OCI-LY3 (cell line): ENCODE measurements around the gene STRC.
"Not testable (repeated sequence)": the region's sequence is repeated elsewhere in the genome, so short reads cannot be mapped to it uniquely, and the experiment has no call there.

Experiments
- H2AFZ ChIP-seq: fragments of 200-600, 300-600 bp; shearing (Covaris generic); 2 replicates; pipeline ENCODE4 v1.6.0; 2014; ENCODE audit warnings: antibody characterized with exemption, low read depth, low read length
- H3K27ac ChIP-seq: fragments of 200-600, 300-600 bp; sonication (generic); 2 replicates; pipeline ENCODE4 v1.5.1; 2014; ENCODE audit warnings: mild to moderate bottlenecking, low read length, moderate library complexity, mixed read lengths
- H3K27me3 ChIP-seq: fragments of 200-600, 300-600 bp; sonication (generic); 2 replicates; pipeline ENCODE4 v1.6.1; 2014; ENCODE audit warnings: low read depth, low read length, mixed read lengths
- H3K36me3 ChIP-seq: fragments of 200-600, 300-600 bp; sonication (generic); replicated peaks from 2 replicates; pipeline ENCODE3; 2014; ENCODE audit warnings: low read depth, low read length, mixed read lengths
- H3K4me1 ChIP-seq: fragments of 300-600, 200-600 bp; sonication (generic); 2 replicates; pipeline ENCODE4 v1.6.1; 2014; ENCODE audit warnings: low read length, mixed read lengths
- H3K4me2 ChIP-seq: fragments of 200-600, 300-600 bp; sonication (generic); 2 replicates; pipeline ENCODE4 v1.6.1; 2014; ENCODE audit warnings: low read length, mixed read lengths
- H3K4me3 ChIP-seq: fragments of 300-600, 200-600 bp; sonication (generic); 2 replicates; pipeline ENCODE4 v1.5.1; 2014; ENCODE audit warnings: antibody characterized with exemption, mild to moderate bottlenecking, low read length, moderate library complexity
- H3K79me2 ChIP-seq: fragments of 300-600, 200-600 bp; shearing (Covaris generic); 2 replicates; pipeline ENCODE4 v1.6.1; 2014; ENCODE audit warnings: mild to moderate bottlenecking, low read length, mixed read lengths
- H3K9ac ChIP-seq: fragments of 300-600, 200-600 bp; shearing (Covaris generic); 2 replicates; pipeline ENCODE4 v1.6.0; 2014; ENCODE audit warnings: mild to moderate bottlenecking, low read length, moderate library complexity
- H3K9me3 ChIP-seq: fragments of 200-600, 300-600 bp; shearing (Covaris generic); 2 replicates; pipeline ENCODE4 v1.6.1; 2014; ENCODE audit warnings: low read length, mixed read lengths; ENCODE audit not compliant: insufficient read depth
- H4K20me1 ChIP-seq: fragments of 200-600, 300-600 bp; sonication (generic); 2 replicates; pipeline ENCODE4 v1.6.1; 2016; ENCODE audit warnings: low read length, mixed read lengths; ENCODE audit not compliant: insufficient read depth
- CTCF ChIP-seq: fragments of 200-600, 300-600 bp; sonication (generic); IDR thresholded peaks from 2 replicates; pipeline ENCODE4 v1.5.1; 2014; ENCODE audit warnings: antibody characterized with exemption, low read length, low read depth
- EZH2phosphoT487 ChIP-seq: fragments of 200-600 bp; shearing (Covaris generic); IDR thresholded peaks from 2 replicates; pipeline ENCODE4 v1.6.1; 2018; ENCODE audit warnings: antibody characterized with exemption, mixed run types, low read depth

The STRC gene

GRCh38 chr15:43618700-43619099 lies at the start of gene STRC:
Gene STRC, minus strand, starts transcription at chr15:43618800. Its CDS starts 78 bp downstream, at chr15:43618722.
- not testable (repeated sequence) for H3K4me1 ChIP-seq, H3K79me2 ChIP-seq, H3K36me3 ChIP-seq, H2AFZ ChIP-seq, H3K4me2 ChIP-seq, H3K27ac ChIP-seq, H3K9me3 ChIP-seq, H3K4me3 ChIP-seq, H4K20me1 ChIP-seq, H3K9ac ChIP-seq, H3K27me3 ChIP-seq

- H3K4me3 ChIP-seq, H3K27ac ChIP-seq, H3K4me1 ChIP-seq, H4K20me1 ChIP-seq, H3K36me3 ChIP-seq, H2AFZ ChIP-seq, H3K9ac ChIP-seq, H3K79me2 ChIP-seq, H3K9me3 ChIP-seq, H3K4me2 ChIP-seq, H3K27me3 ChIP-seq: not testable (repeated sequence)
These were observed 47.6 kb upstream of the STRC start for GRCh38 chr15:43666177-43666576.

- H4K20me1 ChIP-seq, H3K4me1 ChIP-seq, H3K4me2 ChIP-seq, H2AFZ ChIP-seq, H3K9me3 ChIP-seq, H3K36me3 ChIP-seq, H3K27ac ChIP-seq, H3K9ac ChIP-seq, H3K27me3 ChIP-seq, H3K79me2 ChIP-seq, H3K4me3 ChIP-seq: not testable (repeated sequence)
These were observed 44.7 kb upstream of the STRC start for GRCh38 chr15:43663333-43663732.

GRCh38 chr15:43662293-43662692 lies 43.7 kb upstream of the STRC start:
- not testable (repeated sequence) for H3K9ac ChIP-seq, H3K9me3 ChIP-seq, H3K27ac ChIP-seq, H3K79me2 ChIP-seq, H3K4me1 ChIP-seq, H4K20me1 ChIP-seq, H3K4me3 ChIP-seq, H3K27me3 ChIP-seq, H3K4me2 ChIP-seq, H2AFZ ChIP-seq, H3K36me3 ChIP-seq

GRCh38 chr15:43659727-43660126 lies 41.1 kb upstream of the STRC start:
- H2AFZ ChIP-seq, H4K20me1 ChIP-seq, H3K79me2 ChIP-seq, H3K9ac ChIP-seq, H3K4me2 ChIP-seq, H3K27me3 ChIP-seq, H3K4me3 ChIP-seq, H3K27ac ChIP-seq, H3K4me1 ChIP-seq, H3K9me3 ChIP-seq, H3K36me3 ChIP-seq: not testable (repeated sequence)

- H3K4me2 ChIP-seq, H3K27ac ChIP-seq, H3K4me3 ChIP-seq, H4K20me1 ChIP-seq, H3K27me3 ChIP-seq, H3K79me2 ChIP-seq, H3K9me3 ChIP-seq, H2AFZ ChIP-seq, H3K36me3 ChIP-seq, H3K9ac ChIP-seq: not testable (repeated sequence)
- H3K4me1 ChIP-seq: peaks cover 21% of the 10 kb centered on the region
These were observed 30.9 kb upstream of the STRC start for GRCh38 chr15:43649430-43649926.

GRCh38 chr15:43648649-43649429 lies 30.2 kb upstream of the STRC start, which contains the start of gene CATSPER2:
Gene CATSPER2, minus strand, starts transcription at chr15:43648844. Its CDS starts 783 bp downstream, at chr15:43648061.
- Histone ChIP-seq H3K79me2 (no peaks in the 10 kb centered on the region), H3K4me2 (no peak within 1 kb of the TSS), H3K4me3 (no peak within 1 kb of the TSS), H2AFZ (no peak within 1 kb of the TSS), H3K27ac (no peak within 1 kb of the TSS), H3K9ac (no peak within 1 kb of the TSS), H3K4me1 (peaks cover 21% of the 10 kb centered on the region), H3K27me3 (no peaks in the 10 kb centered on the region), H3K9me3 (no peaks in the 10 kb centered on the region), H3K36me3 (no peaks in the 10 kb centered on the region), H4K20me1 (no peaks in the 10 kb centered on the region)
- no peak for TF ChIP-seq EZH2phosphoT487
- TF ChIP-seq CTCF: no peak

- not testable (repeated sequence) for H3K9me3 ChIP-seq, H3K4me2 ChIP-seq, H3K4me1 ChIP-seq, H3K79me2 ChIP-seq, H3K9ac ChIP-seq, H2AFZ ChIP-seq, H3K4me3 ChIP-seq, H3K27me3 ChIP-seq, H4K20me1 ChIP-seq, H3K27ac ChIP-seq, H3K36me3 ChIP-seq
These were observed 20.0 kb upstream of the STRC start for GRCh38 chr15:43638464-43639204.
